ENCODE results near the gene PXN.
"Not testable (repeated sequence)": the region's sequence is repeated elsewhere in the genome, so short reads cannot be mapped to it uniquely, and the experiment has no call there.

Gene PXN

DNA sequence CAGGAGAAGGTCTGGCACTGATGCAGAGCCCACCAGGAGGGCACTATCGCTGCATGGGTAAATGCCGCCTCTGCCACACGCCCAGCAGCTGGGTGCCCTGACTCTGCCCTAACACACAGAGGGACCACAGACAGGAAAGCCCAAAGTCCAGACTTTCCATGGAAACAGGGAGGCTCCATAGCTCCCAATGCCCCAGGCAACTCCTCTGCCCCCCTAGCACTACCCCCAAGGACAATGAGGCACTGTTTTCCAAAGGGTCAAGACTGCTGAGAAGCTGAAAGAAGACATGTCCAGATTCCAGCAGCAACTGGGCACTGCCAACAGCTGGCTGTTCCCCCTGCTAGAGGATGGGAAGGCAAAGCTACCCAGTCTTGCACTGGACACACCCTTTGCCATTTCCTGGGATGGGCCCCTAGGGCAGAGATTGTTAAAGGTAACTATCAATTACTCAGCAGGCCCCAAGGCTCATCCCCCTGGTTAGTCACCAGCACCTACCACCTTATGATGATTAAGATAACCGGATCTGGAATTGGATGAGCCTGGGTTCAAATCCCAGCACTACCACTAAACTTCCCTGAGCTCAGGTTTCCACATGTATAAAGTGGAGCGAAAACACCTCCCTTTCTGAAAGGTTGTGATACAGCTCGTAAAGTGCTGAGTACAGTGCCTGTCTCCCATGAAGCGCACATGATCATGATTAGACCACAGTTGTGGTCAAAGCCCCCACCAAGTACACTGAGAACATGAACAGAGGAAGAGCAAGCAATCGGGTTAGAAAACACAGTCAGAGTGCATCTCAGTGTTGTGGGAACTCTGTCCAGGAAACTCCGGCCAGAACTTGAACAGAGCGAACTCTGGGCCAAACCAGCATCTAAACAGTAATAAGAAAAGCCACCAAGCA, 3.3 kb downstream of the PXN start:
- no peak for DNase-seq

DNA sequence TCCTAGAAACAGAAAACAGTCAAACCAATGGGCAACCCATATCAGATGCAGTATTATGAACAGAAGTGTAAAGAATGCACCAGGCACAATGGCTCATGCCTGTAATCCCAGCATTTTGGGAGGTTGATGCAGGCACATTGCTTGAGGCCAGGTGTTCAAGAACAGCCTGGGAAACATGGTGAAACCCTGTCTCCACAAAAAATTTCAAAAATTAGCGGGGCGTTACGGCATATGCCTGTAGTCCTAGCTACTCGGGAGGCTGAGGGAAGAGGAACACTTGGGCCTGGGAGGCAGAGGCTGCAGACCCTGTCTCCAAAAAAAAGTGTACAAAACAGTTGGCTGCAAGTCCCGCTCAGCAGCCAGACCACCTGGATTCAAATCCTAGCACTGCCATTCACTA, 4.9 kb downstream of the PXN start:
- DNase-seq, result no peak

DNA sequence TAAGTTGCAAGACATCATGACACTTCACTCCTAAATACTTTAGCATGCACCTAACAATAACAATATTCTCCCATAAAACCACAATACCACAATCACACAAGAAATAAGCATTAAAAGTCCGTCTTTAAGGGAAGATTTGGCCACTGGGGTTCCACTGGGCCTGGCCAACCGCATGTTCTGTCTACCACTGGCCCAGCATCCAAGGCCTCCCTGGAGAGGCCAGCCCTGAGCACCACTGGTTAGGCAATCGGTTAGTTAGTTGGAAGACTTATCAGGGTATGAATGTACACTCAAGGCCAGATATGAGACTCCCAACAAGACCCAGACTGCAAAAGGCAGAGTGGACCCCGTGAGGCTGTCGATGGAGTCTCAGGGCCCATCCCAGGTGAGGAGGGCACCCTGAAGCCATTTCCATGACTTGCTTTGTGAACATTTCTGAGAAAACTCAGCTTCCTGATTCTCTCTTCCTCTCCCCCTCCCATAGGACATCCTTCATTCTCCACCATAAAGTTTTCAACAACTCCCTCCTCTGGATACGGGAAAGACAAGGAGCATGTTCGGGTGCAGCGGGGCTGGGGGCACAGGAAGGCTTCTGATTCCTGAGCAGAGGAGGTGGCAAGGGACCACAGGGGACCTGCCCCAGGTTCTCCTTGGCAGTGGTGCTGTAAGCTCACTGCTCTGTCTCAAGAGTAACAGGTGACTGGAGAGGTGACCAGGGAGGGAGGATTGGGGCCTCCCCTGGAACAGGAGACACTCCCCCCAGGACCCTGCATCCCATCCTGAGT, 5.9 kb downstream of the PXN start:
- DNase-seq, result no peak

DNA sequence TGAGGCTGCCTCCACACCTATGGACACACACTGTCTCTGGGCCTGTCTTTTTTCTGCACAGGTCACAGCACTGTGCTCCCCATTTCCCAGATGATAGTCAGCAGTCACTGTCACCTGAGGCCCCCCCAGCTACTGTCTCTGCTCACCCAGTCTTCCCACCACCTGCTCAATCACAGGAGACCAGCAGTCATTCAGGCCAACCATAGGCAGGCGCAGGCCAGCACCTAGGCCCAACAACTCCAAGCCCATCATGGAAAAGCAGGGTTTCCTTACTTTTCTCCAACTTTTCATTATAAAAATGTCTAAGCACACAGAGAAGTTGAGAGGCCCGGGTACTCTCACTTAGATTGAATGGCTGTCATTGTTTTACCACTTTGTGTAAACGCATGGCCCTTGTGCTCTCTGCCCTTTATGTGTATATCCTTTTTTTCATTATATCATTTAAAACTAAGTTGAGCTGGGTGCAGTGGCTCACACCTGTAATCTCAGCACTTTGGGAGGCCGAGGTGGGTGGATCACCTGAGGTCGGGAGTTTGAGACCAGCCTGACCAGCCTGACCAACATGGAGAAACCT, 7.1 kb downstream of the PXN start:
- no peak for DNase-seq

DNA sequence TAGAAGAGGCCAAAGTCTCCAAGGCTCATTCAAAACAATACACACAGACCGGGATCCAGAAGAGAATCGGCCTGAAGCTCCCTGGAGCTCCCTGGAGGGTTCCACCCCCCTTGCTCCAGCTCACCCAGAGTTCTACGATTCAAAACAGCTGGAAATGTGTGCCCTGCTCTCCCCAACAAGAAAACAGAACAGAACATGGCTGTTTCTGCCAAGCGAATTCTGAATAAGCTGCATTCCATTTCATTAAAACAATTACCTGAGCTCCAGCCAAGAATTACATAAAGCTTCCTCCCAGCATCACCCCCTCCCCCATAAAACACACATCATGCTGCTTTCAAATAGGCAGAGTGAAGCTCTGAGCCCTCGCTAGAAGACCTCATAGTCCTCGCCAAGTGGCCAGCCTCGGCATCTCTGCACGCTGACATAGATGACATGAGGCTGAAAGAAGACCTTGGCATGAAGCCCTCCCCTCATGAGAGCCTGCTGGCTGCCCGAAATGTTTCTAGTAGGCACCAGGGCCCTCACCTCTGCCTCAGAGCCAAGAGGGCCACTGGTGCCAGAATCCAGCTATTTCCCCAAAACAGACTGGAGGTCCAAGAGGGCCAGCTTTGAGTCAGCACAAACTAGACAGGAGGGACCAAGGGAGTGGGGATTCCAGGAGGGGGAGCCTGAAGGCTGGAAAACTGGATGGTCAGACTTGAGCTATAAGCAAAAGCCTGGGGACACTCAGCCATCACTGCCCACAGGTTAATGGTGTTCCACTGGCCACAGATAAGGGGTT, 8.3 kb downstream of the PXN start:
- DNase-seq, result no peak

DNA sequence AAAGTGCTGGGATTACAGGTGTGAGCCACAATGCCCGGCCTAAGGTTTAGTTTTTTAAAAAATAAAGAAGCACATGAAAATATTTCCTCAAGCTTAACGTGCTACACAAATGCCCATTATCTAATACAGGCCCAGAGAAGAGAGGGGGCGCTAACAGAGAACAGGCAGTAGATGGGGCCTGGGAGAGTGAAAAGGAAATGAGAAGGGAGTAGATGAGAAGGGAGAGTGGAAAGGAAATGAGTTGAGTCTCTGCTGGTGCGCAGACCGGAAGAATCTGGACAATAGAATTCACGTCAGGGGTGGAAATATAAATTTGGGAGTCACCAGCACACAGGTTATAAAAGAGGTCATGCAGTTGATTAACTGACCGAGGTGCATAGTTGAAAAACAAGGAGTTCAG, 10.7 kb downstream of the PXN start:
- DNase-seq, result no peak

DNA sequence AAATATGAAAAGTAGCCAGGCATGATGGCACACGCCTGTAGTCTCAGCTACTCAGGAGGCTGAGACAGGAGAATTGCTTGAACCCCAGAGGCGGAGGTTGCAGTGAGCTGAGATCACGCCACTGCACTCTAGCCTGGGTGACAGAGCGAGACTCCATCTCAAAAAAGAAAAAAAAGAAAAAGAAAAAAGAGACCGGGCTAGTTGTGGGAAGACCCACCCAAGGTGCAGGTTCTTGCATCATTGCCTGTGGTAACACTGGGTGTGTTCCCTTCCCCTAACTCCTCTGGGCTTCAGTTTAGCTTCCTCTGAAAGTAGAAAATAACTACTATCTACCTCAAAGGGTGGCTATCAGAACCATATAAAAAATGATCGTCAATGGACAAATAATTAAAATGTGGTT, 12.2 kb downstream of the PXN start:
- DNase-seq, result peak in 1 of 2 experiments; percentile 27

DNA sequence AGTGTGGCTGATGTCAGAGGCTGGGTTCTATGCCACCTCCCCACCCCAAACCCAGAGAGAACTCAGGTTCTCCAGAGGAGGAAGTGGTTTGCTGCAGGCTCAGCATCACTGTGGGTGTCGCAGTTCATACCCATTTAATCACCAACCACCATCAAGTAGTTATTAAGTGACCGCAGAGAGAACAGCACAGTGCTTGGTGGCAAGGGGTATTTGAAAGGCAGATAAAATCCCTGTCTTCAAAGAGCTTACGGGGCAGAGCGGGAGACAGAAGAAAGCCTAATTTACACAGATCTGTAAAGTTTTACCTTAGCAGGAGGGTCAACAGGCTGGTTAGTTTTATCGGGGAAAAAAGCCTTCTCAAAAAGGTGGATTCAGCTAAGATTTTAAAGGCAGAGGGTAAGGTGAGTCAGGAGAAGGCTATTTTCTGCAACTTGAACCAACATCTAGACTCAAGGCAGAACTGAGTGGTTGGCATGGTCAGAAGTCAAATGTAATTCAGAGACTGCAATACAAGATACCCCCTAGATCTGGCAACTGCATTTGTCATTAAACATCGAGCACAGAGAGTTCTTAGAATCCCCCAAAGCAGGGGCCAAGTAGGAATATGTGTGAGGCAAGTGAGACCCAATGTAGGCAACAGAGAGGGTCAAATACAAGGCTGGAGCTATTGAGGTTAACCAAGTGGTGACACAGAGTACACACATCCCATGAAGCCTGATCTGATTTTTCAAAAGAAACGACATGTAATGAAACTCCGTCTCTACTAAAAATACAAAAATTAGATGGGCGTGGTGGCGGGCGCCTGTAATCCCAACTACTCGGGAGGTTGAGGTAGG, 13.2 kb downstream of the PXN start:
- DNase-seq, result peak; percentile 52 to 54

DNA sequence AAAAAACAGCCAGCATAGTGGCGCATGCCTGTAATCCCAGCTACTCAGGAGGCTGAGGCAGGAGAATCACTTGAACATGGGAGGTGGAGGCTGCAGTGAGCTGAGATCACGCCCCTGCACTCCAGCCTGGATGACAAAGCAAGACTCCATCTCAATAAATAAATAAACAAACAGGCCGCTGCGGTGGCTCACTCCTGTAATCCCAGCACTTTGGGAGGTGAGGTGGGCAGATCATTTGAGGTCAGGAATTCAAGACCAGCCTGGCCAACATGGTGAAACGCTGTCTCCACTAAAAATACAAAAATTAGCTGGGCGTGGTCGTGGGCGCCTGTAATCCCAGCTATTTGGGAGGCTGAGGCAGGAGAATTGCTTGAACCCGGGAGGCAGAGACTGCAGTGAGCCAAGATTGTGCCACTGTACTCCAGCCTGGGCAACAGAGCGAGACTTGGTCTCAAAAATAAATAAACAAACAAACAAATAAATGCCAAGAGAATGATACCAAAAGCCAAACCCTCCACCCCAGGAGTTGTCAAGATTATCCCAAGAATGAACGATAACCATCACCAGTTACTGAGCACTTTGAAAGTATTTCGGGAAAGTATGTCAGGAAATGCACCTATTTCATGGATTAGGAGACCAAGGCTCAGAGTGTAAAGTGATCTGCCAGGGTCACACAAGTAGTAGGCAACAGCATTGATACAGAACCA, 14.0 kb downstream of the PXN start:
- not testable (repeated sequence) for DNase-seq

DNA sequence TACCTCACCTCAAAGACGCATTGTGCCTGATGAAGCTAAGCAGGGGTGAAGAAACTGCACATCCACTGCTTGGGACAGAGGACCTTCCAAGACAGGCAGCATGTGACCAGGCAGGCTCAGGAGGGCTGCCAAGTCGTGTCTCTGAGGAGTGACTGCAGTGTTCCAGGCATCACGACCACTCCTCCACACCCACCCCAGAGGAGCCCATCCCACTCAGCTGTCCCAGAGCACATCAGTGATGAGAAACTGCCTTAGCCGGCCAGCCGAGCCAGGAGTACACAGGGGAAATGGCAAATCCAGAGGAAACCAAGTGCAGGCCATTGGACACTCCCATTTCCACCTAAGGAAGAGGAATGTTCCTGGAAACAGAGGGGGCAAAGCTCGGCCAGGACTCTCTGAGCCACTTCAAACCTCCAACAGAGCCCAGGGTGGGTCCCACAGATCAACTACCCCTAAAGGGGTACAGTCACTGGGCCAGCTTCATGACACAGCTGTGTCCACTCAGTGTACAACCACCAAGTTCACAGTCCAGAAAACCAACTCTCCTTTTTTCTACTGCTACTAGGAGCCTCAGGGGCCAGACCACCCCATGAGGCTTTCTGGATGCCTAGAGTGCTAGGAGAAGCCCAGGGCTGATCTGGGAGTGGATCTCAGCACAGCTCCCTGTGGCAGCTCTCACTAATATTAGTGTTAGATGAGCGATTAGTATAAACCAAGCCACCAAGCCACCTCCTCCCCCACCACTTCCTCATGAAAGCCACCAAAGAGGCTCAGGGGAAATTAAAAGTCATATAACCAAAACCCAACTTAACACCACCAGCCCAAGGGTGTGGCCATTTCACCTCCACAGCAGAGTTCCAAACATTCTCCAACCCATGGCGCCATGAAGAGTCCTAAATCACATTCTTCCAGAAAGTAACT, 15.4 kb downstream of the PXN start:
- DNase-seq, result no peak

DNA sequence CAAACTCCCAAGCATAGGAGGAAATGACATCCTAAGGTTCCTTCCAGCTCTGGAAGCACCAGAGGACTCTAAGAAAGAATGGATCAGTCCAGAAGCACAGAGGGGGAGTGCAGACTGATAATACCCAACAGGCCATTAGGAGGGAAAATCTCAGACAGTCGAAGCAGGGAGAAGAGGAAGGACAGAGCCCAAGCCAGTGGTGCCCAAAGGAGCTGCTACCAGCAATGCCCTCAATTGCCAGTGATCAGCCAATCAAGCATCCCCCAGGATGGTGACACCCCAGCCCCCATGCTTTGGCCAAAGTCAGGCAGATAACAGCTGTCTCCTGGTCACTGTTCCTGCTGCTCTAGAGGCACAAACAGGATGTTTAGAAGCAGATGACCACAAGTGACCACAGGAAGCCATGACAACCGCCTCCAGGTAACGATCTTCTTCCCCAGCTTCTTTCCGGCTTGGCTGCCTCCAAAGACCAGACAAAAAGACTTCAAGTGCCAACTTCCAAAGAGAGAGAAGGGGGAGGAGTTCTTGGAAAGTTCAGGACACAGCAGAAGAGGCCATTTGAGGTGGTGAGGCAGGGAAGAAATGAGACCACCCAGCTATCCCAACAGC, 16.2 kb downstream of the PXN start:
- DNase-seq, result no peak

DNA sequence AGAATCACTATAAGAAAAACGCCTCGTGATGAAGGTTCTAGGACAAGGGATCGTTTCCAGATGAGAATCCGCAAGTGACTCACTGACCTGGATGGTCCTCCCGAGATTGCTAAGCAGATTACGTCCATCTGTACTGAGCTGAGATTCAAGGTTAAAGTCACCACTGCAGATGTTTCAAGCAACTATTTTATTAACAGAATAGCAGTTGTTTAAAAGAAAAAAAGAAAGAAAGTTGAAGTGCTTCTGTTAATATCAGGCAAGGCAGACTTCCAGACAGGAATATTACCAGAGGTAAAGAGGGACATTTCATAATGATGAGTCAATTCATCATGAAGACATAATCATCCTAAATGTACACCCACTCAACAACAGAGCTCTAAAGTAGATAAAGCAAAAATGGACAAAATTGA, 17.9 kb downstream of the PXN start:
- DNase-seq, result no peak

DNA sequence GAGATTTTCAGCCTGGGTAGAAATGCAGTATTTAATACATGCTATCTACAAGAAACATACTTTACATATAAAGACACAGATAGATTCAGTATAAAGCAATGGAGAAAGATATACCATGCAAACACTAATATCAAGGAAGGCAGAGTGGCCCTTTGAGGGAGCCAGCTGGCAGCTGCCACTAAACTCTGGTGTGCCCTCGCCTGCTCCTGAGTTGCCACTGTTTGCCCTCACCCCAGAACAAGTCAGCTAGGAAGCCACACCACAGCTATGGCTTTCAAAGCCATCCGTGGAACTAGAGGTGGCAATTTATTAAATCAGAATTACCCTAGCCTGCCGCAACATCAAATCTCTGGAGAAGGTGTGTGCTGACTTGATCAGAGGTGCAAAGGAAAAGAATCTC, 18.3 kb downstream of the PXN start:
- no peak for DNase-seq

DNA sequence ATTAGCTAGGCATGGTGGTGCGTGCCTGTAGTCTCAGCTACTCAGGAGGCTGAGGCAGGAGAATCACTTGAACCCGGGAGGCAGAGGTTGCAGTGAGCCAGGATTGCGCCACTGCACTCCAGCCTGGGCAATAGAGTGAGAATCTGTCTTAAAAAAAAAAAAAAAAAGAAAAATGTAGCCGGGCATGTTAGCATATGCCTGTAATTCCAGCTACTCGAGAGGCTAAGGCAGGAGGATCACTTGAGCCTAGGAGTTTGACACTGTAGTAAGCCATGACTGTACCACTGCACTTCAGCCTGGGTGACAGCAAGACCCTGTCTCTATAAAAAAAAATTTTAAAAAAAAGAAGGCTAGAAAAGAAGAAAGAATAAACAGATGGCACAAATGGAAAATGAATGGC, 18.8 kb downstream of the PXN start:
- not testable (repeated sequence) for DNase-seq

DNA sequence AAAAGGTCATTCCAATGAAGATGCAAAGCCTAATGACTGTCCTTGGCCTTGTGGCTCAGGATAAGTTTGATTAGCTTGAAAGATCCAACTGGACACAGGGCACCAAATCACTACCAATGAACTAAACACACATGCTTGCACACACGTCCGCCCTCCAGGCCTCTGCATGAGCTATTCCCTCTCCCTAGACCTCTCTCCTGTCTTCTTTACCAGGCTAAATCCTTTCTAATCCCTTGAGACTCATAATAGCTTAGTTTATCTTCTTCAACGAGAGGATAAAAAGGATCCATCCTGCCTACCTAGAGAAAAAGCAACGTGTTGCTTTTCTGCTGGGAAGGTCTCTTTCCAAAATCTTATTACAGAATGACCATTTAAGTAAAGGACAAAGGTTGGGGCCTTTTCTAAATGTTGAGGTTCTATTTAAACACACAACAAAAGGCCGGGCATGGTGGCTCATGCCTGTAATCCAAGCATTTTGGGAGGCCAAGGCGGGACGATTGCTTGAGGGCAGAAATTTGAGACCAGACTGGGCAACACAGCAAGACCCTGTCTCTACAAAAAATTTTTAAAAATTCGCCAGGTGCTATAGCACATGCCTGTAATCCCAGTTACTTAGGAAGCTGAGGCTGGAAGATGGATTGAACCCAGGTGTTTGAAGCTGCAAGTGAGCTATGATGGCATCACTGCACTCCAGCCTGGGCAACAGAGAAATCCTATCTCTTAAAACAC, 22.4 kb downstream of the PXN start:
- DNase-seq, result no peak

DNA sequence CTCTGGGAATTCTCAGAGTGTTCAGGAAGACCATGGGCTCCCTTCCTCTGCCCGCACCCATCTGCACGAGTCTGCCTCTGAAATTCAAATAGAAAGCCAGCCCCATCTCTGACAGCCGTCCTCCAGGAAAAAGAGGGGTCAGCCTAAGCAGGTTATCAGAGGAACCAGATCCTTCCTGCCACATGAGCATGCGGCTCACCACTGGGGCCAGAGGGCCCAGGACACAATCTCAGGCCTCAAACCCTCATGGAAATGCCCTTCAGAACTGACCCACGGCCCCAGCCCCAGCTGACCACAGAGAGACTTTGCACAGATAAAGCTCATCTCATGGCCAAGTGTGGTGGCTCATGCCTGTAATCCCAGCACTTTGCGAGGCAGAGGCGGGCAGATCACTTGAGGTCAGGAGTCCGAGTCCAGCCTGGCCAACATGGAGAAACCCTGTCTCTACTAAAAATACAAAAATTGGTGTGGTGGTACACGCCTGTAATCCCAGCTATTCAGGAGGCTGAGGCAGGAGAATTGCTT, 23.2 kb downstream of the PXN start:
- no peak for DNase-seq

DNA sequence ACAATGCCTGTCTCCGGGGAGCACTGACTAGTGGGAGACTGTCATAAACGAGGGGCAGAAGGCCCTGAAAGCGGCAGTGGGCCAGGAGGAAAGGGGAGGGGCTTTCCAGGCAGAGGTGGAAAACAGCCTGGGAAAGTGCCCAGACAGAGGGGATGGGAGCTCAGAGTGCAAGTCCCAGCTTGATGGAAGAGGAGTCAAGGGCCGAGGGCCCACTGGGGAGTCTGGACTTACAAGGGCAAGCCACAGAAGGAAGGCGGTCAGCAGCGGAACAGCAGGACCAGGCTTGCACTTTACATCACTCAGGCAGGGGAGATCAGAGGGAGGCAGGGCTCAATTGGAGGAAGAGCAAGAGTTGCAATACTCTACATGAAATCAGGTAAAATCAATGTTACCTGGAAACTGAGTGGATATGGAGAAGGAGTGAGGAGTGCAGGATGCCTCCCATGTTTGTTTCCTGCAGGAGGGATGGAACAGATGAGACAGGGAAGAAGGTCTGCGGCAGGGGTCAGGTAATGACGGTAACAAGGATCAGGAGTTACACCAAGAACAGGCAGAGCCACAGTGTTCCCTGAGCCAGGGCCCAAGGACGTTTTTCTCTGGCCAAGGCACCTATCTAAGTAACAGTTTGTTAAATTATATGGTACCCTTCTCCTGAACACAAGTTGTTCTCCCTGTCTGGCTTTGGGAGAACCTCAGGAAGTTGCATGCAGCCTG, 23.8 kb downstream of the PXN start:
- no peak for DNase-seq

DNA sequence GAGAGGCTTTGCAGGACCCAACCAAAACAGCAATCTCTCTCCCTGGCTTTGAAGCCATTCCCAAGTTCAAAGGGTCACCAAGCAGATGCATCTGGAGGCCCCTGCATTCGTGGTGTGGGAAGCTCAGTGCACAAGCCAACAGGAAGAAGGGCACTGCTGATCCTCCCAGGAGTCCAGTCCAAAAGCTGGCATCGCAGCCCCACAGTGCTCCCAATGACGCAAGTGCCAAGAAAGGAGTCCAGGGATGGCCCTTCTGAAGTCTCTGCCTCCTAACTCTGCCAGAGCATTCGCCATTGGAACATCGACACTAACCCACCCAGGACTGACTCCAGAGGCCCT, 25.1 kb downstream of the PXN start:
- no peak for DNase-seq

Data from Kasumi-1 (cell line).